ENCODE results near the gene ZBTB46. TPM values are rescaled to one million over a fixed set of nuclear protein-coding genes. Genes with fewer than 3 reads are reported as not detected.

ZBTB46 gene
- total and polyA plus RNA-seq, 10 of the 15 experiments (the other 5 are each of a cell fraction or from before 2014, with no cell fraction given): 0.15 to 0.92 (median 0.34) TPM

DNA sequence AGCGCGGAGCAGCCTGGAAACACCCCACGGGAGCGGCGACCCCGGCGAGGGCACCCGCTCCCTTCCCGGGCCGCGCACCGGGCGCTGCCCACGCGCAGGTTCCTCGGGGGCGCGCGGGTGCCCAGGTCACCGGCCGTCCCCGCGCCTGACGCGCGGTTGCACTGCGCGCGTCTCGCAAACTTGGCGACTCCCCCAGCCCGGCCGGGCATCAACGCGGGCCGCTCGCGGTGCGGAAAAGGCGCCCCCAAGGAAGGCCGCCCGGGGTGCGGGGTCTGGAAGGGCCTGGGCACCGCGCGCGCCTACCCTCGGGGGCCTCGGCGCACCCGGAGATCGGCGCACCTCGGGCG is 555 bp upstream of the ZBTB46 start (continued):
- TF ChIP-seq ATF2 (IDR thresholded peaks at IDR 0.05; ENCODE audit: low read length) (no peak), PAX5 (IDR thresholded peaks at IDR 0.05; ENCODE audit: borderline replicate concordance, low read depth, low read length) (no peak), NR2F1 (conservative IDR thresholded peaks at IDR 0.05) (0 out of 2 replicates have a peak, but pooled peaks have one; percentile 27), IKZF1 (conservative IDR thresholded peaks at IDR 0.05) (peak; percentile 38; the same call in 1 of the 2 replicates), ZBTB11 (CRISPR knock-in tag; IDR thresholded peaks at IDR 0.05) (no peak), HDAC2 (IDR thresholded peaks at IDR 0.05) (no peak), SMAD5 (IDR thresholded peaks at IDR 0.05; ENCODE audit: low read depth) (no peak), HDAC6 (IDR thresholded peaks at IDR 0.05; ENCODE audit: unreplicated experiment) (peak; percentile 75)

All from GM12878 (cell line).